CD4-positive, alpha-beta T cell treated with Interferon alpha-2 for 1 hour (primary cell): ENCODE data around the gene SIGLEC5.
A peak's percentile ranks its signal among the peaks of the same experiment; 100 is the strongest.
"Not testable (repeated sequence)": the region's sequence is repeated elsewhere in the genome, so short reads cannot be mapped to it uniquely, and the experiment has no call there.

Experiments
- DNase-seq, 2 donors: peaks; one replicate each; pipeline ENCODE4 v3.0.0-alpha.2; 2020 to 2022

SIGLEC5 gene, protein sequence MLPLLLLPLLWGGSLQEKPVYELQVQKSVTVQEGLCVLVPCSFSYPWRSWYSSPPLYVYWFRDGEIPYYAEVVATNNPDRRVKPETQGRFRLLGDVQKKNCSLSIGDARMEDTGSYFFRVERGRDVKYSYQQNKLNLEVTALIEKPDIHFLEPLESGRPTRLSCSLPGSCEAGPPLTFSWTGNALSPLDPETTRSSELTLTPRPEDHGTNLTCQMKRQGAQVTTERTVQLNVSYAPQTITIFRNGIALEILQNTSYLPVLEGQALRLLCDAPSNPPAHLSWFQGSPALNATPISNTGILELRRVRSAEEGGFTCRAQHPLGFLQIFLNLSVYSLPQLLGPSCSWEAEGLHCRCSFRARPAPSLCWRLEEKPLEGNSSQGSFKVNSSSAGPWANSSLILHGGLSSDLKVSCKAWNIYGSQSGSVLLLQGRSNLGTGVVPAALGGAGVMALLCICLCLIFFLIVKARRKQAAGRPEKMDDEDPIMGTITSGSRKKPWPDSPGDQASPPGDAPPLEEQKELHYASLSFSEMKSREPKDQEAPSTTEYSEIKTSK

DNA sequence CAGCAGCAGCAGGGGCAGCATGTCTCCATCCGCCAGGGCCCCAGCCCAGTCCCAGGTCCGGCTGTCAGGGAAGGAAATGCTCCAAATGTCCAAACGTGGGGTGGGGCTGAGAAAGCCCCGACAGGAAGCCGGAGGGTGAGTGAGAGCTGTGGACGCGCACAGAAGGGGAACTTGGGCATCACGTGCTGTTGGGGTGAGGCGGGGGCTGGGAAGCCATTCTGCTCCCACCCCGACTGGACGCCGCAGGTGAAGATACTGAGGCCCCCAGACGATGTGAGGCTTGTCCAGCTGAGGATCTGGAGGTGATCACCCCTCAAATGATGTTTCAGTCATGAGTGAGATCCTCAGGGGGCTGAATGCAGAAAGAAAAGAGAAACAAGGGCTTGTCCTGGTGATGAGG, at the start of gene SIGLEC5:
TSS of gene SIGLEC5 (minus strand) at position 87 of the 400 bp plus-strand sequence. CDS start at position 21, 66 bp downstream.
- DNase-seq: not testable (repeated sequence)

DNA sequence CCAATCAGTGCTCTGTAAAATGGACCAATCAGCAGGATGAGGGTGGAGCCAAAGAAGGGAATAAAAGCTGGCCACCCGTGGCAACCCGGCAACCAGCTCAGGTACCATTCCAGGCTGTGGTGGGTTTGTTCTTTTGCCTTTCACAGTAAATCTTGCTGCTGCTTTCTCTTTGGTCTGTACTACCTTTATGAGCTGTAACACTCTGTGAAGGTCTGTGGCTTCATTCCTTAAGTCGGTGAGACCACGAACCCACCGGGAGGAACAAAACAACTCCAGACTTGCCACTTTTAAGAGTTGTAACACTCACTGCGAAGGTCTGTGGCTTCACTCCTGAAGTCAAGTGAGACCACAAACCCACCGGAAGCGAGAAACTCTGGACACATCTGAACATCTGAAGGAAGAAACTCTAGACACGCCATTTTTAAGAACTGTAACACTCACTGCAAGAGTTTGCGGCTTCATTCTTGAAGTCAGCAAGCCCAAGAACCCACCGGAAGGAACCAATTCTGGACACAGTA, 46.4 kb upstream of the SIGLEC5 start:
- peak; percentile 38 to 40 for DNase-seq

DNA sequence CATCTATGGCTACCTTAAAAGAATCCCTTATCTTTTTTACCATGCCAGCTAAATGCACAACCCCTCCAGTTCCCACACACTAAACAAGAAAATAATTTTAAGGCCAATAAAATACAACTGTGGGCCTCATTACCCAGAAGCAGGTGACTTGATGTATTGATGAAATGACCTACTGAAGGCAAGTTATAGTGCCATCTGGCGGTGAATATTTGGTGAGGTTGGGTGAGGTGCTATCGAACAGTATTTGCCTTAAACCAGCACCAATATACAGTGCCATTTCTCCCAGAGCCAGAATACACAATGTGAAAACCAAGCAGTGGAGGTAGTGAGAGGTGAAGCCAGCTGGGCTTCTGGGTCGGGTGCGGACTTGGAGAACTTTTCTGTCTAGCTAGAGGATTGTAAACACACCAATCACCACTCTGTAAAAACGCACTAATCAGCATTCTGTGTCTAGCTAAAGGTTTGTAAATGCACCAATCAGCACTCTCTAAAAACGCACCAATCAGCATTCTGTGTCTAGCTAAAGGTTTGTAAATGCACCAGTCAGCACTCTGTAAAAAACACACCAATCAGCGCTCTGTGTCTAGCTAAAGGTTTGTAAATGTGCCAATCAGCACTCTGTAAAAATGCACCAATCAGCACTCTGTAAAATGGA, 45.8 kb upstream of the SIGLEC5 start:
- DNase-seq: peak; percentile 25 to 36

DNA sequence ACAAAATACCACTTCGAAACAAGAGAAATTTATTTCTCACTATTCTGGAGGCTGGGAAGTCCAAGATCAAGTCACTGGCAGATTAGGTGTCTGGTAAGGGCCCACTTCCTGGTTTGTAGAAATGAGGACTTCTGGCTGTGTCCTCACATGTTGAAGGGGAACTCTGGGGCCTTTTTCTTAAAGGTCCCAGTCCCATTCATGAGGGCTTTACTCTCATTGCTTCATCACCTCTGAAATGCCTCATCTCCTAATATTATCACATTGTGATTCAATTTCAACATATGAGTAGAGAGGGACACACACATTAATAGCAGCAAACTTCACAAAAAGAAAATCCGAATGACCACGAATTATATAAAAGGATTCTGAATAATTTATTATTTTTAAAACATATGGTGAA, 38.0 kb upstream of the SIGLEC5 start:
- no peak for DNase-seq

DNA sequence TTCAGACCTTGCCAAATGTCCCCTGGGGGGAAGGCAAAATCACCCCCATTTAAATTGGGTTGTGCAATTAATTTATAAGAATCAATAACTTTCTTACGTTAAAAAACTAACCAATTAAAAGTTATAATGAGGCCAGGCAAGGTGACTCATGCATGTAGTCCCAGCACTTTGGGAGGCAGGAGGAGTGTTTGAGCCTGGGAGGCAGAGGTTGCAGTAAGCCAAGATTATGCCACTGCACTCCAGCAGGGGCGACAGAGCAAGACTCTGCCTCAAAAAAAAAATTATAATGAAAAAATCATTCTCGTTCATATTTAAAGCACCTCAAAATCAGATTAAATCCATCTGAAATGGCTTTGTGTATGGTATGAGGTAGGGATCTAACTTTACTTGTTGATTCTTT, 34.8 kb upstream of the SIGLEC5 start:
- no peak for DNase-seq

DNA sequence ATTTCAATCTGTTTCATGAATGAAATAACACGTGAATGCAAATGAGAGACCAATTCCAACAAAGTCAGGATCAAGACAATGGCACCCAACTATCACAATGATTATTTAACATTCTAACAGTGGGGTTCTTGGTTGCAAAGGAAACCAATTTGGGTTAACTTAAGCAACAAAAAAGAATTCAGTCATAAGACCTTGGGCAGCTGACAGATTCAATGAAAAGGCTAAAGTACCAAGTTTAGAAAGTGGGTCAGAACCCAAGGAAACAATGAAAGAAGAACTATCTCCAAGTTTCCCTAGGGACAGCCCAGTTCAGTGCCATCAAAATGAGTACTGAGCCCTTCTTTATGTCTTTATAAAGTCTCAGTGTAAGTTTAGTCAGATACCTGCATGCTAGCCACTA, 33.9 kb upstream of the SIGLEC5 start:
- DNase-seq: no peak

DNA sequence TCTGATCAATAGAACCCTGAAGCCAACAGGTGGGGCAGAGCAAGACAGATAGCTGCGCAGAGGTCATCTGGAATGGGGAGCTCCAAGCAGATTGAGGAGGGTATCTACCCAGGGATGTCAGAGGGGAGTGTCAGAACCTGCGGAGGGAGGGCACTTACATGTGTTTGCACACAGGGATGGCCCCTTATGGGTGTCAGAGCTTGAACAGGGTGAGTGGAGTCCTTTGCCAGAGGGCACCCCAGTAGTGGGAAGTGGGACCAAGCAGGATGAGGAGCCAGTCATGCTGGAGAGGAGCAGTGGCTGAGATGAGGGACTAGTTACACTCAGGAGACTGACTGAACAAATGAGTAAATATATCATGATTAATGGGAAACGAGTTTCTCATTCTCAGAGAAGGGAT, 33.4 kb upstream of the SIGLEC5 start:
- no peak for DNase-seq

DNA sequence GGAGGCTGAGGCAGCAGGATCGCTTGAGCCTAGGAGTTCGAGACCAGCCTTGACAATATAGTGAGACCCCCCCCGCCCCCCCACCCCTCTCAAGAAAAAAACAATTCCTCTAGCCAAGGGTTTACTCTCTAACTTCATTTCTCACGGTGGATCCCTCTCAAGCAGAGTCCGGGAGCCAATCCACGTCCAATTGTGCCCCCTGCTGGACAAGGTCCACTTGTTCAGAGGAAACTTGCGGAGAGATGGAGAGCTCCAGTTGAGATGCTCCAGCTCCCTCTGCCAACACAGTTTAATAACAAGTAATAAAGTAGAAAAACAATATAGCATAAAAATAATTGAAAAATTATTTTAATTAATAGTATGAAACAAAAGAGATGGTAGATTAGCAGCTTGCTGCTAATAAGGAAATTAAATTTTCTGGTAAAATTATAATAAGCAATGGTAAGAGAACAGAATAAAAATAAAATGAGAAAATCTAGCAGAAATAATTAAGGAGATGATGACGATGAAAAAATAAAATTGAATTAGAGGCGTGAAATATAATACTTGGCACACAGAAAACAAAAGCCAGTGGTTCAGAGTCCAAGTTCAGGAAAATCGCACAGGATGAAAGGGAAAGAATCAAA, 30.9 kb upstream of the SIGLEC5 start:
- peak; percentile 37 to 58 for DNase-seq

DNA sequence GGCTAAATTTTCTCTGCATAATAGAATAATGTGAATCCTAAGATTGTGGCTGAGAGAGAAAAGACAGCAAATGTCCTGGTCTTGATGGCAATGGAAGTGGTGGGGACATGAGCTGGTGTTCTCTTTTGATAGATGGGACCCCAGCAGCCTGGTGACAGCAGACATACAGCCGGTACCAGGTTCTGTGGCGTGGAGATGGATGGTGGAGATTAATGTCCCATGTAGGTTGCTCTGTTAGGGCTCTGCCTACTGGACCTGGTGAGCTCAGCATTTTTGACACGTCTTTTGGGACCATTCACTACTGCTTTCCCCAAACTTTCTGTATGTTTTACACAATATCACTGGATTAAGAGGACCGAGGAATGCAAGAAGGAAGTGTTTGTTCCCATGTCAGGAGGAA, 24.6 kb upstream of the SIGLEC5 start:
- no peak for DNase-seq

DNA sequence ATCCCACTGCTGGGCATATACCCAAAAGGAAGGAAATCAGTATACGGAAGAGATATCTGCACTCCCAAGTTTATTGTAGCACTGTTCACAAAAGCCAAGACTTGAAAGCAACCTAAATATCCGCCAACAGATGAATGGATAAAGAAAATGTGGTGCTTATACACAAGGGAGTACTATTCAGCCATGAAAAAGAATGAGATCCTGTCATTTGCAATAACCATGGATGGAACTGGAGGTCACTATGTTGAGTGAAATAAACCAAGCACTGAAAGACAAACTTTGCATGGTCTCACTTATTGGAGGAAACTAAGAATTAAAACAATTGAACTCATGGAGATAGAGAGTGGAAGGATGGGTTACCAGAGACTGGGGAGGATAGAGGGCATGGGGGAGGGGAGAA, 23.0 kb upstream of the SIGLEC5 start:
- DNase-seq: no peak

DNA sequence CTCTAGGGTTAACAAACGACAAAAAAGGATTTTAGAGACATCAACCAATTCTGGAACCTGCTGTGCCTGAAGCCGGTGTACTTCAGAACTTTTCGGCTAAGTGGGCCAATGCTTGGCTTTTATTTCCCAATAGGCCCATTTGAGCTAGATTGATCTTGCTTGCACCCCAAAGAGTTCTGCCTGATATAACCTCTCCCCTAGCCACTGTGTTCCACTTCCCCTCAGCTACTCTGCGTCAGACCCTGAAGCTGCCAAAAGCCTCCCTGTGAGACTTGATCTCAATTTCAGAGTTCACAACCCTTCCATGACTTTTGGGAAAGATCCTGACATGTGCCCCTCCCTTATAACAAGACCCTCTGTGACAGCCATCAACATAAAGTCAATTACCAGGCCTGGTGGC, 22.1 kb upstream of the SIGLEC5 start:
- DNase-seq: no peak

DNA sequence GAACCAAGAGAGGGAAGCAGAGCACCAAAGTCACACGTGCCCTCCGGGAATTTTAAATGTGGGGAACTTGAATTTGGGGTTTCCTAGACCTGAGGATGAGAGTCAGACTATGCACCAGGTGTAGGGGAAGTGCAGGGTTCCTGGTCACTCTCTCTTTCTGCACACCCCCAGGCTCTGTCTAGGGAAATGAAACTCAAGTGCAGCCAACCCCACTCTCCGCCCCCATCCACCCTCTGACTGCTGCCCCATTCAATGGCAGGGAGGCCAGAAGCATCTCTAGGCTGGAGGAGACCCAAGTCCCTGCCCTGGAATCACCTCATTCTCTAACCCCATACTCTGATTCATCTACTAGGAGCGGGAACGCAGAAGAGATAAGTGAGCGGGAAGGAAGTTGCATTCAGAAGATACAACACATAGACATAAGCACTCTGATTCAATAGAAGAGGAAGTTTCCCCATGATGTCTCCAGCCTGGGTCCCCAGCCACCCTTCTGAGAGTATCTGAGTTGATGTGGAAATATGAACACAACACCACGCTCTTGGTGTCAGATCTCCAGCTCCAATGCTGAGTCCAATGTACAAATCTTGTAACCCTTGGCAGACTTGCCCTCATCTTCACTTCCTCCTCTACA, 21.1 kb upstream of the SIGLEC5 start:
- DNase-seq: peak; percentile 10 to 76

DNA sequence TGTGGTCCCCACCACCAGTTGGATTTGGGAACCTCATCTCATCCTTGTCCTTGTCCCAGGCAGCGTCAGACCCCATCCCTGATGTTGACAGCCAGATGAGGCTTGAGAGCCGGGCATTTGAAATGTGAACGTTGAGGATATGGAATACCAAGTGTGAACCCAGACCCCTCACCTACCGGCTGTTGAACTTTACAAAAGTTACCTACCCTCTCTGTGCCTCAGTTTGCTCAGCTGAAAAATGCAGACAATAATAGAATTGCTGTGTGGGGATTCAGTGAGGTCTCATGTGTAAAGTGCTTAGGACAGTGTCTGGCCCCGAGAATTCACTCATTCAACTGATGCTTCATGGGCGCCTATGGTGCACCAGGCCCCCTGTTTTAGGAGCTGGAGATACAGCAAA, 17.1 kb upstream of the SIGLEC5 start:
- DNase-seq: no peak

DNA sequence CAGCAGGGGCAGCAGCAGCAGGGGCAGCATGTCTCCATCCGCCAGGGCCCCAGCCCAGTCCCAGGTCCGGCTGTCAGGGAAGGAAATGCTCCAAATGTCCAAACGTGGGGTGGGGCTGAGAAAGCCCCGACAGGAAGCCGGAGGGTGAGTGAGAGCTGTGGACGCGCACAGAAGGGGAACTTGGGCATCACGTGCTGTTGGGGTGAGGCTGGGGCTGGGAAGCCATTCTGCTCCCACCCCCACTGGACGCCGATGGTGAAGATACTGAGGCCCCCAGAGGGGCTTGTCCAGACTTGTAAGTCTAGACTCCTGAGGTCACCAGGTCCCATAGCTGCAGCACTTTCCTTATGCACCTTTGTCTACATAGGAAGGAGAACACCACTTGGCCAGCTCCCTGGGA, 16.5 kb upstream of the SIGLEC5 start, which contains the start of gene SIGLEC14:
TSS of gene SIGLEC14 (minus strand) at position 96 of the 400 bp plus-strand sequence. CDS start at position 30, 66 bp downstream.
- peak in 1 of 2 donors; percentile 27 for DNase-seq

DNA sequence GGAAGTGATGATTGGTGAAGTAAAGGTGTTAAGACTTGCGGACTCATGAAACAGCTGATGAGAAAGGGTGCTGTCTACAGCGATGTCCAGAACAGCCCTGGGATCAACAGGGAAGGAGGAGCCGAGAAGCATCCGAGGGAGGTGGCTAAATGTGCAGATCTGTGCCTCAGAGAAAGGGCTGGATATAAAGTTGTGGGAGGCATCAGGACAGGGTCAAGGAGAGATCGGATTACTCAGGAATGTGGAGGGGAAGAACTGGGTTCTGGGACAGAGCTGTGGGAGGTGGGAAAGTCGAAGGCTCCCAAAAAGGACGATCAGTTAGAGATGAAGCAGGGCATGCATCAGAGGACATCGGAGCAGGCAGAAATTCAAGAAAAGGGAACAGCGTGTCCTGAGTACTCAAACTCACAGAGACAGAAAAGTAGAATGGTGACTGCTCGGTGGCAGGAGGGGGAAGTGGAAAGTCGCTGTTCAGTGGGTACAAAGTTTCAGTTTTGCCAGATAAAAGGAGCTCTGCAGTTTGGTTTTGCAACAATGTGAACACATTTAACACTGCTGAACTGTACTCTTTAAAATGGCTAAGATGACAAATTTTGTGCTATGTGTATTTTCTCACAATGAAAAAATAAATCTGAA, 14.6 kb upstream of the SIGLEC5 start:
- DNase-seq: no peak

DNA sequence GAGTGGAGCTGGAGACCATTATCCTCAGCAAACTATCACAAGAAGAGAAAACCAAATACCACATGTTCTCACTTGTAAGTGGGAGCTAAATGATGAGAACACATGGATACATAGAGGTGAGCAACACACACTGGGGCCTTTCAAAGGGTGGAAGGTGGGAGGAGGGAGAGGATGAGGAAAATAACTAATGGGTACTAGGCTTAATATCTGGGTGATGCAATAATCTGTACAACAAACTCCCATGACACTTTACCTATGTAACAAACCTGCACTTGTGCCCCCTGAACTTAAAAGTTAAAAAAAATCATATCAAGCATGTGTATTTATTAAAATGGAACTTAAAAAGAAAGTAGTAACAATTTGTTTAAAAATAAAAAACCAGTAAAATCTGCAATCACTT, 11.4 kb upstream of the SIGLEC5 start:
- no peak for DNase-seq

DNA sequence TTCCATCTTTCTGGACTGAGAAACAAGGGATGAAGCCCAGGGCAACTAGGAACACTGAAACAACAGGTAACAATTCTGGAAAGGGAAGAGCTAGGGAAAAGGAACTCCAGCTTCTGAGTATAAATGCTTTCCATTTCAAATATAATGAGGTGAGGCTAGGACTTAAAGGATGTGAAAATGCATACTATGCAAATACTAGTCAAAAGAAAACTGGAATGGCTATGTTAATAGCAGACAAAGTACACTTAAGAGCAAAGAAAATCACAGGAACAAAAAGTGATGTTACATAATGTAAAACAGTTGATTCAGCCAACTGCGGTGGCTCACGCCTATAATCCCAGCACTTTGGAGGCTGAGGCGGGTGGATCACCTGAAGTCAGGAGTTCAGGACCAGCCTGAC, 10.2 kb upstream of the SIGLEC5 start:
- DNase-seq: no peak

DNA sequence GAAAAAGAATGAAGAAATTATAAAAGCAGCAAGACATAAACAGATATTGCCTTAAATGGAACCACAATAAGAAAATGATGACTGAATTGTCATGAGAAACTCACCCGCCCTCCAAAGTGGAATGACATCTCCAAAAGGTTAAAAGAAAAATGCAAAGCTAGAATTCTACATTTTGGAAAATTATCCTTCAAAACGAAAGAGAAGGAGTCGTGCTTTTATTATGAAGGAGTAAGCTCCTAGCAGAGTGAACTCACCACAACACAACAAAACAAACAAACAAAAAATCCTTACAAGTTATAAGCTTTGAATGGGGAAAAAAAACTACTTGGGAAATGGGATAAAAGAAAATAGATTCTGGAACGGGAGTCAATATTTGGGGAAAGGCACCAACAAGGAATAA, 9.7 kb upstream of the SIGLEC5 start:
- DNase-seq: no peak

DNA sequence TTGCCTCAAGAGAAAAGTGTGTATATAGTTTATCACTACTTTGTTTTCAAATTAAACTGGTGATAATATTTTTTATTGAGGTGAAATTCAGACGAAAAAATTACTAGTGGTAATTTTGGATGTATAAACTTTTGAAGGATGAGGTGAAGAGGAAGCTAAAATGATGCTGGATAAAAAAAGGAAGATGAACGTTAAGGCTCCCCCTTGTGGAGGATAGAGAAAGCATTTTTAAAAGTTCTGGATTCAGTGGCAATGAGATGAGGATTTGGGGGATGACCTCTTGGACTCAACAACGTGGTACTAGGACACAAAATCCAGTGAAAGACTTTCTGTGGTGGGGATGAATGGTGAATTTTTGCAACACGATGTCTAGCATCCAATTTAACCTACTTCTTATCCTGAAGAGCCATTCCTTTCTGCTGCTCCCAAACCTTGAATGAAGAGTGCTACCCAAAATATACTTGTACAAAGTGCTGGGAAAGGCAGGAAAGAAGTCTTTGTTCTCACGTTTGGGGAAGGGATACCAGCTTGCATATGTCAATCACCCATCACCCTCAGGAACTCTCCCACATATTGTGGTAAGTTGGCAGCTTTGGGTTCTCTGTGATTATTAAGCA, 7.3 kb upstream of the SIGLEC5 start:
- DNase-seq: no peak

DNA sequence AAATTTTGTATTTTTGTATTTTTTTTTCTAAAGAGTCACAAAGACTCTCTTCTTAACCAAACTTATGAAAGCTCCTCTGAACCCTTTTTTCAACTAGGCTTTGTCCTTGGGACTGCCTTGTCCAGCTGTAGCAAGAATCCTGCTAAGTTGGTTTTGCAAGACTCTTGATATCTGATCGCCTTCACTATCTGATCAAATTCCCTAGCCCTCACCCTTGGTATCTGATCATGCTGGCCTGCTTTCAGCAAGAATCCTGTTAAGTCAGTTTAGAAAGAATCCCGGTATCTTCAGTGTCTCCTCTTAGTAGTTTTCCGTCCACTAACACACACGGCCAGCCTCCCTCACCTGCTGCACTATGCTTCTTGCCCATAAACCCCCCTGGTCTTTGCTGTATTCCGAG, 1.9 kb upstream of the SIGLEC5 start:
- DNase-seq: no peak

DNA sequence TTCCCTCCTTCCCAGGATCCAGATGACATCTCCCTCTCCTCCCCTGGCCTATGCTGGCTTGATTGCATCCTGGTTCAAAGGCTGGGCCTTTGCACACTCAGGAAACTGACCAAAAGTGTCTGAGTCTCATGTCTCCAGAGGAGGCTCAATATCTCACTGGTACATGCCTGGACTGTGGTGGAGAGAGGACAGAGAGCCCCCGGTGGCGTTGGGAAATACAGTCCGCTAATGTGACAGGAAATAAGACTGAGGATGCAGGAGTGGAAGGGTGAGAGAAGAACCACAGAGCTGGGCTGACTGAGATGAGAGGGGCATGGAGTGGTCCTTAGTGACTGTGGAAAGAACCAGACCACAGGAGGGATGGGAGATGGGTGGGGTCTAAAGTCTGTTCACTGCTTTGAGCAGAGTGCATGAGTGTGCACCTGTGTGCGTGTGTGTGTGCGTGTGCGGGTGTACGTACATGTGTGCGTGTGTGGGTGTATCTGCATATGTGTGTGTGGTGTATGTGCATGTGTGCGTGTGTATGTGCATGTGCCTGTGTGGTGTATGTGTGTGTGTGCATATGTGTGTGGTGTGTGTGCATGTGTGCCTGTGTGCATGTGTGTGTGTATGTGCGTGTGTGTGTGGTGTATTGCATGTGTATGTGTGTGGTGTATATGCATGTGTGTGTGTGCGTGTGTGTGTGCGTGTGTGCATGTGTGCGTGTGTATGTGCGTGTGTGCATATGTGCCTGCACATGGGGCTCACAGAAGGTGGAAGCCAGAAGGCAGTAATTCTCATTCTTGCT, 1.9 kb downstream of the SIGLEC5 start:
- DNase-seq: no peak
